Fibroblast of lung (primary cell): Measurements from ENCODE around the gene ROR2. TPM values are rescaled to one million over a fixed set of nuclear protein-coding genes. Genes with fewer than 3 reads are reported as not detected.
A peak's percentile ranks its signal among the peaks of the same experiment; 100 is the strongest.

ENCODE experiments used
- DNase-seq, 2 donors: peaks; one replicate each; pipeline versions ENCODE4 v3.0.0 to v3.0.0-alpha.2; 2010; ENCODE audit warnings: low read depth in 2 of 2
- H2AFZ ChIP-seq: 2 replicates; pipeline ENCODE4 v1.5.1; 2012; ENCODE audit warnings: low read length, control low read depth, inconsistent platforms
- H3K27ac ChIP-seq: 2 replicates; pipeline ENCODE4 v1.5.1; 2011; ENCODE audit warnings: low read length, control low read depth; ENCODE audit not compliant: insufficient read depth
- H3K27me3 ChIP-seq: 2 replicates; pipeline ENCODE4 v1.5.1; 2011; ENCODE audit warnings: mild to moderate bottlenecking, low read length; ENCODE audit not compliant: control insufficient read depth, insufficient read depth
- H3K36me3 ChIP-seq: 2 replicates; pipeline ENCODE4 v1.5.1; 2011; ENCODE audit warnings: low read length; ENCODE audit not compliant: control insufficient read depth, insufficient read depth
- H3K4me1 ChIP-seq: 2 replicates; pipeline ENCODE4 v1.5.1; 2011; ENCODE audit warnings: low read length; ENCODE audit not compliant: control insufficient read depth, insufficient read depth; ENCODE audit errors: extremely low read depth
- H3K4me2 ChIP-seq: 2 replicates; pipeline ENCODE4 v1.5.1; 2011; ENCODE audit warnings: low read length, control low read depth; ENCODE audit not compliant: insufficient read depth; ENCODE audit errors: extremely low read depth
- H3K4me3 ChIP-seq, 4 experiments: fragments of 200-600 bp in 1 of 4; sonication (generic) in 1 of 4; replicated peaks in 1 of 4; 2 replicates each; pipeline ENCODE4 v1.5.1; 2011 to 2016; ENCODE audit warnings: low read length in 4 of 4, low read depth in 3 of 4, mild to moderate bottlenecking in 3 of 4, control low read depth in 2 of 4, inconsistent platforms in 1 of 4, mixed read lengths in 1 of 4; ENCODE audit not compliant: insufficient read depth in 1 of 4; ENCODE audit errors: control extremely low read depth in 1 of 4
- H3K79me2 ChIP-seq: 2 replicates; pipeline ENCODE4 v1.5.1; 2012; ENCODE audit warnings: mild to moderate bottlenecking, low read length, inconsistent platforms; ENCODE audit not compliant: control insufficient read depth, insufficient read depth
- H3K9ac ChIP-seq: 2 replicates; pipeline ENCODE4 v1.5.1; 2011; ENCODE audit warnings: mild to moderate bottlenecking, low read length, control low read depth; ENCODE audit not compliant: insufficient read depth
- H3K9me3 ChIP-seq: 2 replicates; pipeline ENCODE4 v1.5.1; 2012; ENCODE audit warnings: low read depth, low read length; ENCODE audit not compliant: control insufficient read depth, insufficient read depth
- H4K20me1 ChIP-seq: 2 replicates; pipeline ENCODE4 v1.5.1; 2011; ENCODE audit warnings: low read length; ENCODE audit not compliant: control insufficient read depth, insufficient read depth; ENCODE audit errors: extremely low read depth
- CTCF ChIP-seq, 2 donors: IDR thresholded peaks in 1 of 2; conservative IDR thresholded peaks in 1 of 2; 1 replicate in 1 of 2; 2 replicates in 1 of 2; pipeline ENCODE4 v1.5.1; 2011 to 2012; ENCODE audit warnings: low read length in 2 of 2, control low read depth in 1 of 2, inconsistent platforms in 1 of 2, low read depth in 1 of 2, mild to moderate bottlenecking in 1 of 2
- EZH2 ChIP-seq: IDR thresholded peaks from 2 replicates; pipeline ENCODE4 v1.5.1; 2012; ENCODE audit warnings: low read length, control low read depth, mild to moderate bottlenecking; ENCODE audit errors: missing control alignments
- polyA plus RNA-seq, 2 donors: library from polyadenylated mRNA; depleted of rRNA in 1 of 2; stranded (reverse) in 1 of 2; unstranded in 1 of 2; fragments of >200 nt; gene quantifications; 2 replicates each; pipeline ENCODE4 v1.2.1, GENCODE V29; 2011 to 2012; ENCODE audit warnings: missing spikeins in 1 of 2
- total RNA-seq: library from RNA; depleted of rRNA; stranded (reverse); fragments of >200 nt; gene quantifications from 2 replicates; pipeline ENCODE4 v1.2.1, GENCODE V29; 2014

The ROR2 gene
- total and polyA plus RNA-seq, 2 donors (not counting 1 experiment from before 2014, with no cell fraction given) = 2.3 to 27.9 TPM

- H3K27ac ChIP-seq = no peak overlapping the region
- no peaks in the 10 kb centered on the region for H3K36me3 ChIP-seq
- peak; percentile 44 to 56 for DNase-seq
- H4K20me1 ChIP-seq = no peaks in the 10 kb centered on the region
- H3K4me2 ChIP-seq = no peak overlapping the region
- H3K4me1 ChIP-seq = peaks cover 2% of the 10 kb centered on the region
- H3K9me3 ChIP-seq = no peaks in the 10 kb centered on the region
- no peaks in the 10 kb centered on the region for H3K27me3 ChIP-seq
- TF ChIP-seq CTCF (conservative IDR thresholded peaks at IDR 0.05 in 1 of 2, IDR thresholded peaks at IDR 0.05 in 1 of 2; ENCODE audit: low read depth in 1 of 2, low read length in 2 of 2) (no peak), EZH2 (no peak)
- no peak overlapping the region for H3K9ac ChIP-seq
- H2AFZ ChIP-seq = no peak overlapping the region
- no peak overlapping the region for H3K4me3 ChIP-seq
- no peaks in the 10 kb centered on the region for H3K79me2 ChIP-seq
Measured at GRCh38 chr9:91930475-91930874, 19.6 kb downstream of the ROR2 start.

- Histone ChIP-seq H3K36me3 (no peaks in the 10 kb centered on the region), H3K27me3 (no peaks in the 10 kb centered on the region), H2AFZ (no peak overlapping the region), H3K9ac (no peak overlapping the region), H3K9me3 (no peaks in the 10 kb centered on the region), H3K4me3 (no peak overlapping the region), H3K4me2 (no peak overlapping the region), H3K4me1 (no peaks in the 10 kb centered on the region), H3K27ac (no peak overlapping the region), H3K79me2 (no peaks in the 10 kb centered on the region), H4K20me1 (no peaks in the 10 kb centered on the region)
- TF ChIP-seq CTCF (conservative IDR thresholded peaks at IDR 0.05 in 1 of 2, IDR thresholded peaks at IDR 0.05 in 1 of 2; ENCODE audit: low read depth in 1 of 2, low read length in 2 of 2) (no peak), EZH2 (no peak)
- DNase-seq = no peak
Measured at GRCh38 chr9:91929331-91929730, 20.7 kb downstream of the ROR2 start.

- TF ChIP-seq CTCF (conservative IDR thresholded peaks at IDR 0.05 in 1 of 2, IDR thresholded peaks at IDR 0.05 in 1 of 2; ENCODE audit: low read depth in 1 of 2, low read length in 2 of 2) (no peak), EZH2 (no peak)
- Histone ChIP-seq H3K27ac (no peak overlapping the region), H2AFZ (no peak overlapping the region), H4K20me1 (no peaks in the 10 kb centered on the region), H3K4me3 (no peak overlapping the region), H3K27me3 (no peaks in the 10 kb centered on the region), H3K4me1 (no peaks in the 10 kb centered on the region), H3K4me2 (no peak overlapping the region), H3K9ac (no peak overlapping the region), H3K79me2 (no peaks in the 10 kb centered on the region), H3K36me3 (no peaks in the 10 kb centered on the region), H3K9me3 (no peaks in the 10 kb centered on the region)
- no peak for DNase-seq
Measured at GRCh38 chr9:91927922-91928510, 22.0 kb downstream of the ROR2 start.
